H1 (cell line): ENCODE results near the gene ADARB2. TPM values are rescaled to one million over a fixed set of nuclear protein-coding genes. Genes with fewer than 3 reads are reported as not detected.

ENCODE experiments used
- CTCF ChIA-PET: fragments of 300-600 bp; sonication (Branson Sonifier 250); formaldehyde crosslinking; loops from one replicate; lab custom pipeline; 2021; ENCODE audit not compliant: partially characterized antibody; lab: Charles Lee
- POLR2A ChIA-PET: fragments of 300-600 bp; sonication (Branson Sonifier 250); formaldehyde crosslinking; loops from one replicate; lab custom pipeline; 2021; ENCODE audit warnings: inconsistent platforms; ENCODE audit not compliant: partially characterized antibody; lab: Charles Lee
- DNase-seq, 2 experiments: peaks; one replicate each; pipeline versions ENCODE4 v3.0.0 to v3.0.0-alpha.2; 2010 to 2022; ENCODE audit warnings: low spot score in 2 of 2, low read depth in 1 of 2, mixed read lengths in 1 of 2
- FAIRE-seq: peaks from 2 replicates; lab custom pipeline; 2011; peaks lifted over from hg19 to GRCh38; lab: Jason Lieb, UNC
- H2AFZ ChIP-seq: 2 replicates; pipeline ENCODE4 v1.8.1; 2012; ENCODE audit warnings: low read length, inconsistent platforms
- H2AK5ac ChIP-seq: 2 replicates; pipeline ENCODE4 v1.6.1; 2013; ENCODE audit warnings: low read depth, low read length
- H2BK120ac ChIP-seq: replicated peaks from 2 replicates; pipeline ENCODE3; 2013; ENCODE audit warnings: low read depth, low read length, inconsistent platforms
- H2BK12ac ChIP-seq: 2 replicates; pipeline ENCODE4 v1.6.1; 2013; ENCODE audit warnings: low read depth, low read length
- H2BK15ac ChIP-seq: 2 replicates; pipeline ENCODE4 v1.6.1; 2013; ENCODE audit warnings: low read length
- H2BK20ac ChIP-seq: 2 replicates; pipeline ENCODE4 v1.6.1; 2013; ENCODE audit warnings: low read length
- H2BK5ac ChIP-seq: 2 replicates; pipeline ENCODE4 v1.6.1; 2013; ENCODE audit warnings: low read depth, low read length
- H3K14ac ChIP-seq: 2 replicates; pipeline ENCODE4 v1.6.1; 2013; ENCODE audit warnings: inconsistent platforms; ENCODE audit not compliant: insufficient read length
- H3K18ac ChIP-seq: 2 replicates; pipeline ENCODE4 v1.6.1; 2013; ENCODE audit warnings: low read length; ENCODE audit errors: extremely low read depth
- H3K23ac ChIP-seq: 2 replicates; pipeline ENCODE4 v1.6.1; 2013; ENCODE audit warnings: inconsistent platforms; ENCODE audit not compliant: insufficient read length
- H3K23me2 ChIP-seq: 2 replicates; pipeline ENCODE4 v1.6.1; 2013; ENCODE audit warnings: low read depth, low read length
- H3K27ac ChIP-seq: 2 replicates; pipeline ENCODE4 v1.6.1; 2011; ENCODE audit warnings: low read depth, low read length, inconsistent platforms
- H3K27me3 ChIP-seq, 4 experiments: replicated peaks in 1 of 4; 1 replicate in 1 of 4; 2 replicates in 3 of 4; pipeline versions ENCODE4 v1.6.1 to v1.8.1; 2011 to 2013; ENCODE audit warnings: low read length in 3 of 4, mild to moderate bottlenecking in 3 of 4, inconsistent platforms in 2 of 4, mixed read lengths in 2 of 4, moderate library complexity in 1 of 4; ENCODE audit not compliant: control insufficient read depth in 3 of 4, insufficient read depth in 3 of 4; ENCODE audit errors: extremely low read depth in 1 of 4
- H3K36me3 ChIP-seq, 4 experiments: 2 replicates each; pipeline versions ENCODE4 v1.6.1 to v1.8.1; 2011 to 2013; ENCODE audit warnings: mild to moderate bottlenecking in 4 of 4, low read length in 3 of 4, moderate library complexity in 2 of 4, control low read depth in 1 of 4, inconsistent platforms in 1 of 4; ENCODE audit not compliant: insufficient read depth in 4 of 4, control insufficient read depth in 2 of 4
- H3K4ac ChIP-seq: replicated peaks from 2 replicates; pipeline ENCODE3; 2013; ENCODE audit warnings: low read length, low read depth, mixed read lengths, inconsistent platforms; ENCODE audit not compliant: insufficient read length
- H3K4me1 ChIP-seq, 4 experiments: replicated peaks in 1 of 4; 1 replicate in 1 of 4; 2 replicates in 3 of 4; pipeline versions ENCODE4 v1.6.1 to v1.8.1; 2011 to 2013; ENCODE audit warnings: low read length in 3 of 4, inconsistent platforms in 2 of 4, mixed read lengths in 1 of 4; ENCODE audit not compliant: insufficient read depth in 4 of 4, control insufficient read depth in 3 of 4
- H3K4me2 ChIP-seq, 2 experiments: 2 replicates each; pipeline versions ENCODE4 v1.6.1 to v1.8.1; 2011 to 2013; ENCODE audit warnings: low read depth in 2 of 2, low read length in 2 of 2, control low read depth in 1 of 2, inconsistent platforms in 1 of 2, mild to moderate bottlenecking in 1 of 2; ENCODE audit not compliant: insufficient read depth in 1 of 2
- H3K4me3 ChIP-seq, 4 experiments: fragments of 200-600, 300-600 bp in 1 of 4; sonication (generic), shearing (Covaris generic), sonication (Bioruptor Twin) in 1 of 4; 2 replicates each; pipeline versions ENCODE4 v1.5.1 to v1.8.1; 2011 to 2016; ENCODE audit warnings: low read length in 4 of 4, low read depth in 3 of 4, control low read depth in 2 of 4, inconsistent platforms in 2 of 4, mild to moderate bottlenecking in 2 of 4, mixed read lengths in 1 of 4, moderate library complexity in 1 of 4; ENCODE audit not compliant: insufficient read depth in 2 of 4; ENCODE audit errors: extremely low read depth in 1 of 4
- H3K56ac ChIP-seq: replicated peaks from 2 replicates; pipeline ENCODE3; 2013; ENCODE audit warnings: low read depth, mild to moderate bottlenecking, mixed read lengths, low read length, inconsistent platforms; ENCODE audit not compliant: insufficient read length
- H3K79me1 ChIP-seq: 2 replicates; pipeline ENCODE4 v1.6.1; 2013; ENCODE audit warnings: low read depth, low read length, control low read depth
- H3K79me2 ChIP-seq, 2 experiments: 2 replicates each; pipeline versions ENCODE4 v1.6.1 to v1.8.1; 2012 to 2013; ENCODE audit warnings: low read length in 2 of 2, mild to moderate bottlenecking in 2 of 2, inconsistent platforms in 1 of 2; ENCODE audit not compliant: insufficient read depth in 2 of 2, control insufficient read depth in 1 of 2
- H3K9ac ChIP-seq, 4 experiments: replicated peaks in 1 of 4; 1 replicate in 1 of 4; 2 replicates in 3 of 4; pipeline versions ENCODE4 v1.6.1 to v1.8.1; 2011 to 2013; ENCODE audit warnings: low read depth in 3 of 4, low read length in 3 of 4, control low read depth in 2 of 4, mild to moderate bottlenecking in 2 of 4, moderate library complexity in 2 of 4, inconsistent platforms in 1 of 4; ENCODE audit errors: extremely low read depth in 1 of 4
- H3K9me3 ChIP-seq, 2 experiments: 2 replicates each; pipeline versions ENCODE4 v1.6.1 to v1.8.1; 2012 to 2013; ENCODE audit warnings: mild to moderate bottlenecking in 2 of 2, moderate library complexity in 2 of 2, control low read depth in 1 of 2, inconsistent platforms in 1 of 2, low read depth in 1 of 2, low read length in 1 of 2, mixed read lengths in 1 of 2; ENCODE audit not compliant: insufficient read depth in 2 of 2
- H4K20me1 ChIP-seq, 2 experiments: replicated peaks in 1 of 2; 2 replicates each; pipeline versions ENCODE3 to v1.8.1; 2011 to 2013; ENCODE audit warnings: inconsistent platforms in 2 of 2, low read length in 2 of 2, mild to moderate bottlenecking in 1 of 2; ENCODE audit not compliant: insufficient read depth in 2 of 2, control insufficient read depth in 1 of 2
- H4K5ac ChIP-seq: 2 replicates; pipeline ENCODE4 v1.6.1; 2013; ENCODE audit warnings: low read length, low read depth, mixed read lengths, inconsistent platforms; ENCODE audit not compliant: insufficient read length
- H4K8ac ChIP-seq: 2 replicates; pipeline ENCODE4 v1.8.0; 2013; ENCODE audit warnings: mild to moderate bottlenecking, moderate library complexity, low read length, inconsistent platforms; ENCODE audit not compliant: insufficient read depth; ENCODE audit errors: extremely low read depth
- H4K91ac ChIP-seq: replicated peaks from 2 replicates; pipeline ENCODE3; 2013; ENCODE audit warnings: low read length, mixed read lengths, inconsistent platforms; ENCODE audit not compliant: insufficient read length
- ASH2L ChIP-seq: fragments of 200-600, 300-600 bp; sonication (generic); IDR thresholded peaks from one replicate; pipeline ENCODE4 v1.7.1; 2017; ENCODE audit warnings: low read length
- ATF2 ChIP-seq: IDR thresholded peaks from 2 replicates; pipeline ENCODE4 v1.6.1; 2012; ENCODE audit warnings: low read length, inconsistent platforms
- BRCA1 ChIP-seq: IDR thresholded peaks from 2 replicates; pipeline ENCODE4 v1.6.1; 2012; ENCODE audit warnings: low read depth, low read length, improper control_type of control experiment
- GABPA ChIP-seq: IDR thresholded peaks from 2 replicates; pipeline ENCODE4 v1.6.1; 2011; ENCODE audit warnings: mild to moderate bottlenecking, low read length, moderate library complexity, borderline replicate concordance; ENCODE audit not compliant: insufficient read depth
- KDM1A ChIP-seq: fragments of 200-600, 300-600 bp; sonication (generic); IDR thresholded peaks from 2 replicates; pipeline ENCODE4 v1.7.1; 2016; ENCODE audit warnings: mild to moderate bottlenecking, low read length, borderline replicate concordance
- KDM5A ChIP-seq: fragments of 200-600 bp; IDR thresholded peaks from 2 replicates; pipeline ENCODE4 v1.7.1; 2012; ENCODE audit warnings: mild to moderate bottlenecking, low read length, inconsistent platforms, mixed read lengths
- PHF8 ChIP-seq: fragments of 200-600 bp; sonication (generic); conservative IDR thresholded peaks from 2 replicates; pipeline ENCODE4 v1.7.1; 2012; ENCODE audit warnings: low read depth, mild to moderate bottlenecking, inconsistent platforms, low read length, moderate library complexity
- RBBP5 ChIP-seq: IDR thresholded peaks from 2 replicates; pipeline ENCODE4 v1.7.1; 2012; ENCODE audit warnings: low read depth, mild to moderate bottlenecking, inconsistent platforms, low read length, moderate library complexity, borderline replicate concordance
- RXRA ChIP-seq: IDR thresholded peaks from 2 replicates; pipeline ENCODE4 v1.6.1; 2011; ENCODE audit warnings: low read depth, mild to moderate bottlenecking, low read length, moderate library complexity; ENCODE audit not compliant: insufficient read depth
- SUZ12 ChIP-seq: fragments of 200-600 bp; sonication (generic); IDR thresholded peaks from 2 replicates; pipeline ENCODE4 v1.6.1; 2012; ENCODE audit warnings: mild to moderate bottlenecking, inconsistent platforms, low read length, moderate library complexity, mixed read lengths
- WGBS, 2 experiments: shearing (Covaris generic) in 1 of 2; methylation state at CpG; one replicate each; pipeline versions ENCODE4 v1.1.6 to v1.1.7; 2013 to 2015; ENCODE audit warnings: low lambda C conversion rate in 2 of 2, mixed read lengths in 2 of 2, inconsistent platforms in 1 of 2, low coverage in 1 of 2, missing lambda C conversion rate in 1 of 2; ENCODE audit not compliant: insufficient replicate concordance in 2 of 2, insufficient coverage in 1 of 2, insufficient read length in 1 of 2; ENCODE audit errors: extremely low coverage in 1 of 2, missing lambda C conversion rate in 1 of 2; 5-methylcytosine and 5-hydroxymethylcytosine counted together
- polyA plus RNA-seq, 7 experiments: library from polyadenylated mRNA; depleted of rRNA in 3 of 7; stranded (reverse) in 5 of 7; unstranded in 2 of 7; fragments of >200 nt in 5 of 7; fragments of 200-250 nt in 2 of 7; gene quantifications; 1 replicate in 5 of 7; 2 replicates in 1 of 7; 4 replicates in 1 of 7; pipeline versions ENCODE4 v1.2.1 to v1.2.3, GENCODE V29; 2011 to 2013; ENCODE audit warnings: missing spikeins in 2 of 7, mixed read lengths in 2 of 7
- total RNA-seq: library from RNA; stranded (reverse); fragmentation: NEBNext Ultra II Directional; extraction: Animal tissue kit (Norgen Biotek cat#: 25700); gene quantifications from 2 replicates; pipeline ENCODE4 v1.2.1, GENCODE V29; 2021

ADARB2 gene
- total and polyA plus RNA-seq, 2 of the 8 experiments (the other 6 are each of a cell fraction or from before 2014, with no cell fraction given) = 2.2 to 2.8 TPM

GRCh38 chr10:1213252-1214070, 523.9 kb downstream of the ADARB2 start:
- Histone ChIP-seq H3K27ac (no peak overlapping the region), H4K91ac (no peak overlapping the region), H2BK15ac (no peak overlapping the region), H2AK5ac (no peak overlapping the region; the same call in 1 of the 2 replicates), H3K79me1 (no peaks in the 10 kb centered on the region), H3K9me3 (no peaks in the 10 kb centered on the region), H3K9ac (no peak overlapping the region), H2BK20ac (no peak overlapping the region), H2AFZ (no peak overlapping the region), H2BK12ac (no peak overlapping the region), H4K5ac (no peak overlapping the region), H3K56ac (no peak overlapping the region), H3K23ac (no peak overlapping the region), H3K4me2 (no peak overlapping the region), H3K23me2 (peaks cover 3% of the 10 kb centered on the region; the same call in 1 of the 2 replicates), H3K18ac (no peak overlapping the region), H3K36me3 (no peaks in the 10 kb centered on the region), H3K14ac (no peak overlapping the region), H3K4me1 (no peaks in the 10 kb centered on the region), H4K8ac (no peak overlapping the region), H3K4ac (no peak overlapping the region), H3K4me3 (no peak overlapping the region), H4K20me1 (peaks cover 0 to 5% of the 10 kb centered on the region in 2 experiments), H3K79me2 (no peaks in the 10 kb centered on the region), H3K27me3 (no peaks in the 10 kb centered on the region), H2BK5ac (no peak overlapping the region), H2BK120ac (no peak overlapping the region)
- WGBS, 2 experiments = 91% methylated on average over 21 of the region's 21 CpGs; no CpG with 5 or more reads in 1 of the 2 experiments
- FAIRE-seq (no peak), DNase-seq (no peak)
- CTCF ChIA-PET = interaction anchor here (0.6 kb wide), 1 partner anchor 105 kb away, joined by 3 read pairs; no protein-coding TSS in a partner anchor
- POLR2A ChIA-PET = interaction anchor here (1.0 kb wide), 1 partner anchor 27 kb away, joined by 3 read pairs; no protein-coding TSS in a partner anchor
- TF ChIP-seq BRCA1 = no peak
- no peak for TF ChIP-seq ASH2L
- TF ChIP-seq KDM1A = no peak
- TF ChIP-seq SUZ12 = no peak
- no peak for TF ChIP-seq RBBP5
- TF ChIP-seq KDM5A = no peak
- no peak for TF ChIP-seq RXRA
- no peak for TF ChIP-seq PHF8
- TF ChIP-seq ATF2 = no peak
- no peak for TF ChIP-seq GABPA
